H1 (cell line): ENCODE results near the gene LRRC56. TPM values are rescaled to one million over a fixed set of nuclear protein-coding genes. Genes with fewer than 3 reads are reported as not detected.
A peak's percentile ranks its signal among the peaks of the same experiment; 100 is the strongest.

Source experiments
- CTCF ChIA-PET: fragments of 300-600 bp; sonication (Branson Sonifier 250); formaldehyde crosslinking; loops from one replicate; lab custom pipeline; 2021; ENCODE audit not compliant: partially characterized antibody; lab: Charles Lee
- POLR2A ChIA-PET: fragments of 300-600 bp; sonication (Branson Sonifier 250); formaldehyde crosslinking; loops from one replicate; lab custom pipeline; 2021; ENCODE audit warnings: inconsistent platforms; ENCODE audit not compliant: partially characterized antibody; lab: Charles Lee
- DNase-seq, 2 experiments: peaks; one replicate each; pipeline versions ENCODE4 v3.0.0 to v3.0.0-alpha.2; 2010 to 2022; ENCODE audit warnings: low spot score in 2 of 2, low read depth in 1 of 2, mixed read lengths in 1 of 2
- FAIRE-seq: peaks from 2 replicates; lab custom pipeline; 2011; peaks lifted over from hg19 to GRCh38; lab: Jason Lieb, UNC
- H2AFZ ChIP-seq: 2 replicates; pipeline ENCODE4 v1.8.1; 2012; ENCODE audit warnings: low read length, inconsistent platforms
- H2AK5ac ChIP-seq: 2 replicates; pipeline ENCODE4 v1.6.1; 2013; ENCODE audit warnings: low read depth, low read length
- H2BK120ac ChIP-seq: replicated peaks from 2 replicates; pipeline ENCODE3; 2013; ENCODE audit warnings: low read depth, low read length, inconsistent platforms
- H2BK12ac ChIP-seq: 2 replicates; pipeline ENCODE4 v1.6.1; 2013; ENCODE audit warnings: low read depth, low read length
- H2BK15ac ChIP-seq: 2 replicates; pipeline ENCODE4 v1.6.1; 2013; ENCODE audit warnings: low read length
- H2BK20ac ChIP-seq: 2 replicates; pipeline ENCODE4 v1.6.1; 2013; ENCODE audit warnings: low read length
- H2BK5ac ChIP-seq: 2 replicates; pipeline ENCODE4 v1.6.1; 2013; ENCODE audit warnings: low read depth, low read length
- H3K14ac ChIP-seq: 2 replicates; pipeline ENCODE4 v1.6.1; 2013; ENCODE audit warnings: inconsistent platforms; ENCODE audit not compliant: insufficient read length
- H3K18ac ChIP-seq: 2 replicates; pipeline ENCODE4 v1.6.1; 2013; ENCODE audit warnings: low read length; ENCODE audit errors: extremely low read depth
- H3K23ac ChIP-seq: 2 replicates; pipeline ENCODE4 v1.6.1; 2013; ENCODE audit warnings: inconsistent platforms; ENCODE audit not compliant: insufficient read length
- H3K23me2 ChIP-seq: 2 replicates; pipeline ENCODE4 v1.6.1; 2013; ENCODE audit warnings: low read depth, low read length
- H3K27ac ChIP-seq: 2 replicates; pipeline ENCODE4 v1.6.1; 2011; ENCODE audit warnings: low read depth, low read length, inconsistent platforms
- H3K27me3 ChIP-seq, 4 experiments: replicated peaks in 1 of 4; 1 replicate in 1 of 4; 2 replicates in 3 of 4; pipeline versions ENCODE4 v1.6.1 to v1.8.1; 2011 to 2013; ENCODE audit warnings: low read length in 3 of 4, mild to moderate bottlenecking in 3 of 4, inconsistent platforms in 2 of 4, mixed read lengths in 2 of 4, moderate library complexity in 1 of 4; ENCODE audit not compliant: control insufficient read depth in 3 of 4, insufficient read depth in 3 of 4; ENCODE audit errors: extremely low read depth in 1 of 4
- H3K36me3 ChIP-seq, 4 experiments: 2 replicates each; pipeline versions ENCODE4 v1.6.1 to v1.8.1; 2011 to 2013; ENCODE audit warnings: mild to moderate bottlenecking in 4 of 4, low read length in 3 of 4, moderate library complexity in 2 of 4, control low read depth in 1 of 4, inconsistent platforms in 1 of 4; ENCODE audit not compliant: insufficient read depth in 4 of 4, control insufficient read depth in 2 of 4
- H3K4ac ChIP-seq: replicated peaks from 2 replicates; pipeline ENCODE3; 2013; ENCODE audit warnings: low read length, low read depth, mixed read lengths, inconsistent platforms; ENCODE audit not compliant: insufficient read length
- H3K4me1 ChIP-seq, 4 experiments: replicated peaks in 1 of 4; 1 replicate in 1 of 4; 2 replicates in 3 of 4; pipeline versions ENCODE4 v1.6.1 to v1.8.1; 2011 to 2013; ENCODE audit warnings: low read length in 3 of 4, inconsistent platforms in 2 of 4, mixed read lengths in 1 of 4; ENCODE audit not compliant: insufficient read depth in 4 of 4, control insufficient read depth in 3 of 4
- H3K4me2 ChIP-seq, 2 experiments: 2 replicates each; pipeline versions ENCODE4 v1.6.1 to v1.8.1; 2011 to 2013; ENCODE audit warnings: low read depth in 2 of 2, low read length in 2 of 2, control low read depth in 1 of 2, inconsistent platforms in 1 of 2, mild to moderate bottlenecking in 1 of 2; ENCODE audit not compliant: insufficient read depth in 1 of 2
- H3K4me3 ChIP-seq, 4 experiments: fragments of 200-600, 300-600 bp in 1 of 4; sonication (generic), shearing (Covaris generic), sonication (Bioruptor Twin) in 1 of 4; 2 replicates each; pipeline versions ENCODE4 v1.5.1 to v1.8.1; 2011 to 2016; ENCODE audit warnings: low read length in 4 of 4, low read depth in 3 of 4, control low read depth in 2 of 4, inconsistent platforms in 2 of 4, mild to moderate bottlenecking in 2 of 4, mixed read lengths in 1 of 4, moderate library complexity in 1 of 4; ENCODE audit not compliant: insufficient read depth in 2 of 4; ENCODE audit errors: extremely low read depth in 1 of 4
- H3K56ac ChIP-seq: replicated peaks from 2 replicates; pipeline ENCODE3; 2013; ENCODE audit warnings: low read depth, mild to moderate bottlenecking, mixed read lengths, low read length, inconsistent platforms; ENCODE audit not compliant: insufficient read length
- H3K79me1 ChIP-seq: 2 replicates; pipeline ENCODE4 v1.6.1; 2013; ENCODE audit warnings: low read depth, low read length, control low read depth
- H3K79me2 ChIP-seq, 2 experiments: 2 replicates each; pipeline versions ENCODE4 v1.6.1 to v1.8.1; 2012 to 2013; ENCODE audit warnings: low read length in 2 of 2, mild to moderate bottlenecking in 2 of 2, inconsistent platforms in 1 of 2; ENCODE audit not compliant: insufficient read depth in 2 of 2, control insufficient read depth in 1 of 2
- H3K9ac ChIP-seq, 4 experiments: replicated peaks in 1 of 4; 1 replicate in 1 of 4; 2 replicates in 3 of 4; pipeline versions ENCODE4 v1.6.1 to v1.8.1; 2011 to 2013; ENCODE audit warnings: low read depth in 3 of 4, low read length in 3 of 4, control low read depth in 2 of 4, mild to moderate bottlenecking in 2 of 4, moderate library complexity in 2 of 4, inconsistent platforms in 1 of 4; ENCODE audit errors: extremely low read depth in 1 of 4
- H3K9me3 ChIP-seq, 2 experiments: 2 replicates each; pipeline versions ENCODE4 v1.6.1 to v1.8.1; 2012 to 2013; ENCODE audit warnings: mild to moderate bottlenecking in 2 of 2, moderate library complexity in 2 of 2, control low read depth in 1 of 2, inconsistent platforms in 1 of 2, low read depth in 1 of 2, low read length in 1 of 2, mixed read lengths in 1 of 2; ENCODE audit not compliant: insufficient read depth in 2 of 2
- H4K20me1 ChIP-seq, 2 experiments: replicated peaks in 1 of 2; 2 replicates each; pipeline versions ENCODE3 to v1.8.1; 2011 to 2013; ENCODE audit warnings: inconsistent platforms in 2 of 2, low read length in 2 of 2, mild to moderate bottlenecking in 1 of 2; ENCODE audit not compliant: insufficient read depth in 2 of 2, control insufficient read depth in 1 of 2
- H4K5ac ChIP-seq: 2 replicates; pipeline ENCODE4 v1.6.1; 2013; ENCODE audit warnings: low read length, low read depth, mixed read lengths, inconsistent platforms; ENCODE audit not compliant: insufficient read length
- H4K8ac ChIP-seq: 2 replicates; pipeline ENCODE4 v1.8.0; 2013; ENCODE audit warnings: mild to moderate bottlenecking, moderate library complexity, low read length, inconsistent platforms; ENCODE audit not compliant: insufficient read depth; ENCODE audit errors: extremely low read depth
- H4K91ac ChIP-seq: replicated peaks from 2 replicates; pipeline ENCODE3; 2013; ENCODE audit warnings: low read length, mixed read lengths, inconsistent platforms; ENCODE audit not compliant: insufficient read length
- CTBP2 ChIP-seq: IDR thresholded peaks from 2 replicates; pipeline ENCODE4 v1.7.0; 2011; ENCODE audit warnings: borderline replicate concordance, mild to moderate bottlenecking, moderate library complexity, mixed read lengths, low read length; ENCODE audit not compliant: insufficient read depth, insufficient read length
- KDM4A ChIP-seq: IDR thresholded peaks from one replicate; pipeline ENCODE4 v1.7.1; 2012; ENCODE audit warnings: low read depth, mild to moderate bottlenecking, moderate library complexity, low read length, inconsistent platforms; ENCODE audit not compliant: severe bottlenecking
- RFX5 ChIP-seq: IDR thresholded peaks from 2 replicates; pipeline ENCODE4 v1.6.1; 2011; ENCODE audit warnings: low read depth, low read length, improper control_type of control experiment, borderline replicate concordance
- SIRT6 ChIP-seq: IDR thresholded peaks from one replicate; pipeline ENCODE4 v1.7.1; 2012; ENCODE audit warnings: low read length, inconsistent platforms
- WGBS, 2 experiments: shearing (Covaris generic) in 1 of 2; methylation state at CpG; one replicate each; pipeline versions ENCODE4 v1.1.6 to v1.1.7; 2013 to 2015; ENCODE audit warnings: low lambda C conversion rate in 2 of 2, mixed read lengths in 2 of 2, inconsistent platforms in 1 of 2, low coverage in 1 of 2, missing lambda C conversion rate in 1 of 2; ENCODE audit not compliant: insufficient replicate concordance in 2 of 2, insufficient coverage in 1 of 2, insufficient read length in 1 of 2; ENCODE audit errors: extremely low coverage in 1 of 2, missing lambda C conversion rate in 1 of 2; 5-methylcytosine and 5-hydroxymethylcytosine counted together
- polyA plus RNA-seq, 7 experiments: library from polyadenylated mRNA; depleted of rRNA in 3 of 7; stranded (reverse) in 5 of 7; unstranded in 2 of 7; fragments of >200 nt in 5 of 7; fragments of 200-250 nt in 2 of 7; gene quantifications; 1 replicate in 5 of 7; 2 replicates in 1 of 7; 4 replicates in 1 of 7; pipeline versions ENCODE4 v1.2.1 to v1.2.3, GENCODE V29; 2011 to 2013; ENCODE audit warnings: missing spikeins in 2 of 7, mixed read lengths in 2 of 7
- total RNA-seq: library from RNA; stranded (reverse); fragmentation: NEBNext Ultra II Directional; extraction: Animal tissue kit (Norgen Biotek cat#: 25700); gene quantifications from 2 replicates; pipeline ENCODE4 v1.2.1, GENCODE V29; 2021
- TF ChIP-seq, protein P1 (sequence below), 3 experiments: IDR thresholded peaks; 1 replicate in 2 of 3; 2 replicates in 1 of 3; pipeline versions ENCODE4 v1.5.1 to v1.6.1; 2011; ENCODE audit warnings: low read length in 3 of 3, mild to moderate bottlenecking in 3 of 3, inconsistent platforms in 2 of 3, low read depth in 1 of 3, moderate library complexity in 1 of 3; ENCODE audit not compliant: insufficient read depth in 1 of 3; ENCODE audit errors: control extremely low read depth in 1 of 3
- TF ChIP-seq, protein P2 (sequence below): IDR thresholded peaks from 2 replicates; pipeline ENCODE4 v1.6.1; 2012; ENCODE audit warnings: low read length, inconsistent platforms
- TF ChIP-seq, protein P3 (sequence below): IDR thresholded peaks from 2 replicates; pipeline ENCODE4 v1.6.1; 2011; ENCODE audit warnings: low read depth, mild to moderate bottlenecking, low read length; ENCODE audit not compliant: insufficient read depth

Gene LRRC56
- total and polyA plus RNA-seq, 2 of the 8 experiments (the other 6 are each of a cell fraction or from before 2014, with no cell fraction given), result 0.94 to 1.9 TPM

DNA sequence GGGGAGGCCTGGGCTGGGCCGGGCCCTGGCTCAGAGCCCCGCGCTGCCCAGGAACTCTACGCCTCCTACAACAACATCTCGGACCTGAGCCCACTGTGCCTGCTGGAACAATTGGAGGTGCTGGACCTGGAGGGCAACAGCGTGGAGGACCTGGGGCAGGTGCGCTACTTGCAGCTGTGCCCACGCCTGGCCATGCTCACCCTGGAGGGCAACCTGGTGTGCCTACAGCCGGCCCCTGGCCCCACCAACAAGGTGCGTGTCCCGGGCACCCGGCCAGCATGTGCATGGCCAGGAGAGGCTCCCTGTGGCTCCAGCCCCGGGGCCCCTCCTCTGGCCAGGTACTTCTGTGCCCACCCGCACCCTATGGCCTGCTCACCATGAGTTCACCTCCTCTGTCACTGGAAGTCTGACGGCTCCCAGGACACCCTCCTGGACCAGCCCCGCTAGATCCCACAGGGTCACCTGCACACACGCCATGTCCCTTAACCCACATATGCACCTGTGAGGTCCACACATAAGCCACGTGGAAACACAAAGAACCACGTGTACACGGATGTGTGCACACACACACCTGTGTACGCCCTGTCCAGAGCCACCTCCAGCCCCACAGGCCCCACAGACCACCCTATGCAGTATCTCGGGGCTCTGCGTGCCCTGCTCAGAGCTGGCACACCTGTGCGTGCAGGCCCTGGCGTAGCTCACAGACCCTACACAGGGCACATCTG, 12.9 kb downstream of the LRRC56 start:
- no peak overlapping the region for H2AK5ac ChIP-seq
- H4K8ac ChIP-seq, result peak overlapping the region; percentile 68
- H3K4me2 ChIP-seq, result no peak overlapping the region
- 93% methylated on average over 24 of the region's 25 CpGs; no CpG with 5 or more reads in 1 of the 2 experiments for WGBS, 2 experiments
- no peak overlapping the region for H3K27ac ChIP-seq
- DNase-seq (no peak), FAIRE-seq (no peak)
- H4K20me1 ChIP-seq, result no peaks in the 10 kb centered on the region
- no peak overlapping the region for H4K5ac ChIP-seq
- H3K56ac ChIP-seq, result no peak overlapping the region
- H3K4me3 ChIP-seq, result no peak overlapping the region
- H3K23ac ChIP-seq, result no peak overlapping the region
- H2BK5ac ChIP-seq, result no peak overlapping the region
- no peak overlapping the region for H3K14ac ChIP-seq
- H2BK12ac ChIP-seq, result 0 out of 2 replicates have a peak overlapping the region, but pooled peaks have one; percentile 17
- H3K23me2 ChIP-seq, result peaks cover under 1% of the 10 kb centered on the region; the same call in 1 of the 2 replicates
- H3K4me1 ChIP-seq, result peaks cover 0 to 6% (median 0%) of the 10 kb centered on the region in 4 experiments; a peak in 2 of 7 replicates
- H2BK15ac ChIP-seq, result no peak overlapping the region
- H3K27me3 ChIP-seq, result no peaks in the 10 kb centered on the region
- no peak overlapping the region for H2AFZ ChIP-seq
- H3K4ac ChIP-seq, result no peak overlapping the region
- H3K36me3 ChIP-seq, result no peaks in the 10 kb centered on the region
- ChIA-PET CTCF (interaction anchor here (0.9 to 1.6 kb wide), 4 partner anchors 9 to 12 kb away, joined by 3 to 4 read pairs (median 4); no protein-coding TSS in a partner anchor), POLR2A (no interaction called here)
- no peaks in the 10 kb centered on the region for H3K9me3 ChIP-seq
- no peaks in the 10 kb centered on the region for H3K79me2 ChIP-seq
- H4K91ac ChIP-seq, result no peak overlapping the region
- H2BK20ac ChIP-seq, result no peak overlapping the region
- no peak overlapping the region for H3K18ac ChIP-seq
- no peak overlapping the region for H2BK120ac ChIP-seq
- H3K9ac ChIP-seq, result no peak overlapping the region
- no peaks in the 10 kb centered on the region for H3K79me1 ChIP-seq
- no peak for TF ChIP-seq SIRT6
- TF ChIP-seq CTBP2, result no peak
- no peak for TF ChIP-seq RFX5
- TF ChIP-seq, protein P1, sequence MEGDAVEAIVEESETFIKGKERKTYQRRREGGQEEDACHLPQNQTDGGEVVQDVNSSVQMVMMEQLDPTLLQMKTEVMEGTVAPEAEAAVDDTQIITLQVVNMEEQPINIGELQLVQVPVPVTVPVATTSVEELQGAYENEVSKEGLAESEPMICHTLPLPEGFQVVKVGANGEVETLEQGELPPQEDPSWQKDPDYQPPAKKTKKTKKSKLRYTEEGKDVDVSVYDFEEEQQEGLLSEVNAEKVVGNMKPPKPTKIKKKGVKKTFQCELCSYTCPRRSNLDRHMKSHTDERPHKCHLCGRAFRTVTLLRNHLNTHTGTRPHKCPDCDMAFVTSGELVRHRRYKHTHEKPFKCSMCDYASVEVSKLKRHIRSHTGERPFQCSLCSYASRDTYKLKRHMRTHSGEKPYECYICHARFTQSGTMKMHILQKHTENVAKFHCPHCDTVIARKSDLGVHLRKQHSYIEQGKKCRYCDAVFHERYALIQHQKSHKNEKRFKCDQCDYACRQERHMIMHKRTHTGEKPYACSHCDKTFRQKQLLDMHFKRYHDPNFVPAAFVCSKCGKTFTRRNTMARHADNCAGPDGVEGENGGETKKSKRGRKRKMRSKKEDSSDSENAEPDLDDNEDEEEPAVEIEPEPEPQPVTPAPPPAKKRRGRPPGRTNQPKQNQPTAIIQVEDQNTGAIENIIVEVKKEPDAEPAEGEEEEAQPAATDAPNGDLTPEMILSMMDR (IDR thresholded peaks at IDR 0.05; ENCODE audit: control extremely low read depth in 1 of 3, insufficient read depth in 1 of 3, low read depth in 1 of 3, low read length in 3 of 3), result no peak
- TF ChIP-seq KDM4A, result no peak
- TF ChIP-seq, protein P2, sequence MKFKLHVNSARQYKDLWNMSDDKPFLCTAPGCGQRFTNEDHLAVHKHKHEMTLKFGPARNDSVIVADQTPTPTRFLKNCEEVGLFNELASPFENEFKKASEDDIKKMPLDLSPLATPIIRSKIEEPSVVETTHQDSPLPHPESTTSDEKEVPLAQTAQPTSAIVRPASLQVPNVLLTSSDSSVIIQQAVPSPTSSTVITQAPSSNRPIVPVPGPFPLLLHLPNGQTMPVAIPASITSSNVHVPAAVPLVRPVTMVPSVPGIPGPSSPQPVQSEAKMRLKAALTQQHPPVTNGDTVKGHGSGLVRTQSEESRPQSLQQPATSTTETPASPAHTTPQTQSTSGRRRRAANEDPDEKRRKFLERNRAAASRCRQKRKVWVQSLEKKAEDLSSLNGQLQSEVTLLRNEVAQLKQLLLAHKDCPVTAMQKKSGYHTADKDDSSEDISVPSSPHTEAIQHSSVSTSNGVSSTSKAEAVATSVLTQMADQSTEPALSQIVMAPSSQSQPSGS, result no peak
- TF ChIP-seq, protein P3, sequence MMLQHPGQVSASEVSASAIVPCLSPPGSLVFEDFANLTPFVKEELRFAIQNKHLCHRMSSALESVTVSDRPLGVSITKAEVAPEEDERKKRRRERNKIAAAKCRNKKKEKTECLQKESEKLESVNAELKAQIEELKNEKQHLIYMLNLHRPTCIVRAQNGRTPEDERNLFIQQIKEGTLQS, result no peak
